GM23338 (cell line): ENCODE measurements around the gene ZNF646. TPM values are rescaled to one million over a fixed set of nuclear protein-coding genes. Genes with fewer than 3 reads are reported as not detected.

Experiments used
- ATAC-seq: fragments of 200-7000 bp; cut with Tn5 transposase; 3 replicates; pipeline ENCODE4 v1.9.1; 2020
- DNase-seq: peaks from one replicate; pipeline ENCODE4 v3.0.0-alpha.2; 2015; ENCODE audit warnings: low spot score
- H2AFZ ChIP-seq: fragments of 200-600 bp; sonication (generic); 2 replicates; pipeline ENCODE4 v1.8.0; 2016; ENCODE audit warnings: antibody characterized with exemption, mild to moderate bottlenecking, moderate library complexity
- H3F3A ChIP-seq: fragments of 200-600 bp; sonication (generic); replicated peaks from 2 replicates; pipeline ENCODE4 v1.8.0; 2017; ENCODE audit warnings: antibody characterized with exemption, mixed run types, low read depth
- H3K27ac ChIP-seq: fragments of 200-600 bp; sonication (generic); 2 replicates; pipeline ENCODE4 v1.6.1; 2016; ENCODE audit warnings: low read depth
- H3K27me3 ChIP-seq: fragments of 200-600 bp; sonication (generic); 2 replicates; pipeline ENCODE4 v1.8.0; 2016; ENCODE audit warnings: mild to moderate bottlenecking, mixed run types, moderate library complexity; ENCODE audit not compliant: insufficient read depth
- H3K36me3 ChIP-seq: fragments of 200-600 bp; sonication (generic); 2 replicates; pipeline ENCODE4 v1.8.0; 2016; ENCODE audit warnings: mild to moderate bottlenecking; ENCODE audit not compliant: insufficient read depth
- H3K4me1 ChIP-seq: fragments of 200-600 bp; sonication (generic); 2 replicates; pipeline ENCODE4 v1.8.0; 2016; ENCODE audit warnings: mild to moderate bottlenecking, moderate library complexity; ENCODE audit not compliant: insufficient read depth
- H3K4me2 ChIP-seq: fragments of 200-600 bp; sonication (generic); 2 replicates; pipeline ENCODE4 v1.7.1; 2017; ENCODE audit warnings: mixed run types
- H3K4me3 ChIP-seq: fragments of 200-600 bp; sonication (generic); 2 replicates; pipeline ENCODE4 v1.6.1; 2016; ENCODE audit warnings: mixed run types
- H3K79me2 ChIP-seq: fragments of 200-600 bp; sonication (generic); replicated peaks from 2 replicates; pipeline ENCODE4 v1.8.0; 2017; ENCODE audit warnings: mild to moderate bottlenecking; ENCODE audit not compliant: insufficient read depth
- H3K9me2 ChIP-seq: fragments of 200-600 bp; sonication (generic); 2 replicates; pipeline ENCODE4 v1.8.0; 2017; ENCODE audit not compliant: insufficient read depth
- H4K20me1 ChIP-seq: fragments of 200-600 bp; sonication (generic); replicated peaks from 2 replicates; pipeline ENCODE4 v1.8.0; 2017; ENCODE audit warnings: mild to moderate bottlenecking; ENCODE audit not compliant: insufficient read depth
- H3K27ac Mint-ChIP-seq: 2 replicates; pipeline ENCODE4 v1.8.0; 2020; ENCODE audit warnings: inconsistent platforms, mild to moderate bottlenecking, moderate library complexity, mixed read lengths
- H3K27me3 Mint-ChIP-seq: 3 replicates; pipeline ENCODE4 v1.8.0; 2022; ENCODE audit warnings: low read depth, mild to moderate bottlenecking, moderate library complexity, mixed read lengths, inconsistent platforms; ENCODE audit not compliant: insufficient read depth, poor library complexity
- H3K36me3 Mint-ChIP-seq: 3 replicates; pipeline ENCODE4 v1.8.0; 2021; ENCODE audit warnings: low read depth, mild to moderate bottlenecking, inconsistent platforms, moderate library complexity, mixed read lengths
- H3K4me1 Mint-ChIP-seq: 3 replicates; pipeline ENCODE4 v1.8.0; 2020; ENCODE audit warnings: mild to moderate bottlenecking, inconsistent platforms, mixed read lengths
- H3K4me3 Mint-ChIP-seq: 3 replicates; pipeline ENCODE4 v1.8.0; 2021; ENCODE audit warnings: moderate library complexity, mild to moderate bottlenecking, inconsistent platforms, mixed read lengths
- H3K9me3 Mint-ChIP-seq: 3 replicates; pipeline ENCODE4 v1.8.0; 2020; ENCODE audit warnings: moderate library complexity, mild to moderate bottlenecking, inconsistent platforms, mixed read lengths
- CREB1 ChIP-seq: fragments of 250-450 bp; sonication (Bioruptor Pico); IDR thresholded peaks from 2 replicates; pipeline ENCODE4 v1.5.0; 2020; ENCODE audit warnings: low read depth, mild to moderate bottlenecking, moderate library complexity
- EZH2 ChIP-seq: fragments of 200-600 bp; sonication (generic); IDR thresholded peaks from one replicate; pipeline ENCODE4 v1.8.0; 2017; ENCODE audit warnings: antibody characterized with exemption, mild to moderate bottlenecking, low read depth; ENCODE audit not compliant: unreplicated experiment
- EZH2phosphoT487 ChIP-seq: fragments of 200-600 bp; sonication (generic); IDR thresholded peaks from one replicate; pipeline ENCODE4 v1.8.1; 2018; ENCODE audit warnings: antibody characterized with exemption; ENCODE audit not compliant: unreplicated experiment
- JUNB ChIP-seq: IDR thresholded peaks from one replicate; pipeline ENCODE4 v1.6.1; 2016; ENCODE audit warnings: antibody characterized with exemption; ENCODE audit not compliant: unreplicated experiment
- NANOG ChIP-seq: IDR thresholded peaks from 2 replicates; pipeline ENCODE4 v1.6.1; 2016; ENCODE audit warnings: antibody characterized with exemption, borderline replicate concordance
- POLR2AphosphoS5 ChIP-seq: IDR thresholded peaks from 2 replicates; pipeline ENCODE4 v1.6.1; 2016; ENCODE audit warnings: antibody characterized with exemption, low read depth
- STAT1 ChIP-seq: IDR thresholded peaks from one replicate; pipeline ENCODE4 v1.6.1; 2016; ENCODE audit warnings: antibody characterized with exemption; ENCODE audit not compliant: unreplicated experiment
- ZNF114 ChIP-seq: fragments of 250-450 bp; sonication (Bioruptor Pico); IDR thresholded peaks from 2 replicates; pipeline ENCODE4 v1.5.0; 2020; ENCODE audit warnings: mild to moderate bottlenecking, moderate library complexity
- ZNF331 ChIP-seq: fragments of 250-450 bp; sonication (Bioruptor Pico); IDR thresholded peaks from 2 replicates; pipeline ENCODE4 v1.5.0; 2020; ENCODE audit warnings: low read depth, mild to moderate bottlenecking, moderate library complexity
- polyA plus RNA-seq: library from polyadenylated mRNA; unstranded; fragments of >200 nt; fragmentation: Nextera tagmentation; extraction: Ambion mirVana; gene quantifications from 2 replicates; pipeline ENCODE4 v1.2.1, GENCODE V29; 2016
- total RNA-seq: library from RNA; depleted of rRNA; stranded (reverse); fragments of >200 nt; shearing (Covaris generic); gene quantifications from 2 replicates; pipeline ENCODE4 v1.2.3, GENCODE V29; 2014
- TF ChIP-seq, protein P1 (sequence below): IDR thresholded peaks from one replicate; pipeline ENCODE4 v1.6.1; 2018; ENCODE audit warnings: antibody characterized with exemption; ENCODE audit not compliant: unreplicated experiment
- TF ChIP-seq, protein P2 (sequence below): fragments of 250-450 bp; sonication (Bioruptor Pico); IDR thresholded peaks from 2 replicates; pipeline ENCODE4 v1.5.0; 2020; ENCODE audit warnings: mild to moderate bottlenecking, moderate library complexity
- TF ChIP-seq, protein P3 (sequence below), 2 experiments: fragments of 200-600 bp in 1 of 2; sonication (generic) in 1 of 2; conservative IDR thresholded peaks; 2 replicates each; pipeline versions ENCODE4 v1.5.1 to v1.6.1; 2016 to 2017; ENCODE audit warnings: antibody characterized with exemption in 2 of 2, low read depth in 2 of 2, mild to moderate bottlenecking in 2 of 2, moderate library complexity in 1 of 2
- TF ChIP-seq, protein P4 (sequence below): IDR thresholded peaks from 2 replicates; pipeline ENCODE4 v1.6.1; 2016; ENCODE audit warnings: antibody characterized with exemption

The ZNF646 gene
- total and polyA plus RNA-seq, 2 experiments from 2014 or later = 6.3 to 29.3 TPM

DNA sequence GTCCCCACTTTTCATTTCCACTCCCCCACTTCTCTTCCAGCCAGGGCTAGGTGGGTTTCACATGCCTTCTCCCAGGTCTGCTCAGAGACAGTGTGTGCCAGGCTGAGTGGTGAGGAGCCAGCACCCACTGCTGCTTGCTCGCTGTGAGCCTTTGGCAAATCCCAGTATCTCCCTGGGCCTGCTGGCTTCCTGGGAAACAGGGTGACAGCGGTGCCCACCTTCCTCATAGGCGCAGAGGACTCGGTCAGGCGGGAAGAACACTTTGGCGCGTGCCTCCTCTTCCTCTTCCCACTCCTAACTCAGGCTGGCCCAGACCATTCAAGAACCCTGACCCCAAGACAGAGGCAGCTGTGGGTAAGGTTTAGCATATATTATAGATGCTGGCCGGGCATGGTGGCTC is 15.0 kb downstream of the ZNF646 start:
- Histone ChIP-seq H3K4me3 (no peak overlapping the region), H3K27ac (no peak overlapping the region), H3K27me3 (no peaks in the 10 kb centered on the region), H3K9me2 (no peaks in the 10 kb centered on the region), H3K4me2 (no peak overlapping the region), H3F3A (peaks cover 1% of the 10 kb centered on the region; the same call in 1 of the 2 replicates), H2AFZ (no peak overlapping the region), H3K4me1 (peaks cover 7% of the 10 kb centered on the region; the same call in 1 of the 2 replicates), H3K79me2 (peaks cover 16% of the 10 kb centered on the region), H4K20me1 (no peaks in the 10 kb centered on the region), H3K36me3 (no peaks in the 10 kb centered on the region)
- DNase-seq = no peak
- no peak overlapping the region for H3K27ac Mint-ChIP-seq
- ATAC-seq = no peak
- H3K27me3 Mint-ChIP-seq = peaks cover 16% of the 10 kb centered on the region
- no peak for TF ChIP-seq NANOG
- no peak for TF ChIP-seq STAT1
- TF ChIP-seq EZH2 = no peak
- no peak for TF ChIP-seq JUNB
- TF ChIP-seq POLR2AphosphoS5 = no peak
- no peak for TF ChIP-seq CREB1 (CRISPR knock-in tag)
- TF ChIP-seq, protein P1, sequence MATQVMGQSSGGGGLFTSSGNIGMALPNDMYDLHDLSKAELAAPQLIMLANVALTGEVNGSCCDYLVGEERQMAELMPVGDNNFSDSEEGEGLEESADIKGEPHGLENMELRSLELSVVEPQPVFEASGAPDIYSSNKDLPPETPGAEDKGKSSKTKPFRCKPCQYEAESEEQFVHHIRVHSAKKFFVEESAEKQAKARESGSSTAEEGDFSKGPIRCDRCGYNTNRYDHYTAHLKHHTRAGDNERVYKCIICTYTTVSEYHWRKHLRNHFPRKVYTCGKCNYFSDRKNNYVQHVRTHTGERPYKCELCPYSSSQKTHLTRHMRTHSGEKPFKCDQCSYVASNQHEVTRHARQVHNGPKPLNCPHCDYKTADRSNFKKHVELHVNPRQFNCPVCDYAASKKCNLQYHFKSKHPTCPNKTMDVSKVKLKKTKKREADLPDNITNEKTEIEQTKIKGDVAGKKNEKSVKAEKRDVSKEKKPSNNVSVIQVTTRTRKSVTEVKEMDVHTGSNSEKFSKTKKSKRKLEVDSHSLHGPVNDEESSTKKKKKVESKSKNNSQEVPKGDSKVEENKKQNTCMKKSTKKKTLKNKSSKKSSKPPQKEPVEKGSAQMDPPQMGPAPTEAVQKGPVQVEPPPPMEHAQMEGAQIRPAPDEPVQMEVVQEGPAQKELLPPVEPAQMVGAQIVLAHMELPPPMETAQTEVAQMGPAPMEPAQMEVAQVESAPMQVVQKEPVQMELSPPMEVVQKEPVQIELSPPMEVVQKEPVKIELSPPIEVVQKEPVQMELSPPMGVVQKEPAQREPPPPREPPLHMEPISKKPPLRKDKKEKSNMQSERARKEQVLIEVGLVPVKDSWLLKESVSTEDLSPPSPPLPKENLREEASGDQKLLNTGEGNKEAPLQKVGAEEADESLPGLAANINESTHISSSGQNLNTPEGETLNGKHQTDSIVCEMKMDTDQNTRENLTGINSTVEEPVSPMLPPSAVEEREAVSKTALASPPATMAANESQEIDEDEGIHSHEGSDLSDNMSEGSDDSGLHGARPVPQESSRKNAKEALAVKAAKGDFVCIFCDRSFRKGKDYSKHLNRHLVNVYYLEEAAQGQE = no peak
- TF ChIP-seq, protein P2, sequence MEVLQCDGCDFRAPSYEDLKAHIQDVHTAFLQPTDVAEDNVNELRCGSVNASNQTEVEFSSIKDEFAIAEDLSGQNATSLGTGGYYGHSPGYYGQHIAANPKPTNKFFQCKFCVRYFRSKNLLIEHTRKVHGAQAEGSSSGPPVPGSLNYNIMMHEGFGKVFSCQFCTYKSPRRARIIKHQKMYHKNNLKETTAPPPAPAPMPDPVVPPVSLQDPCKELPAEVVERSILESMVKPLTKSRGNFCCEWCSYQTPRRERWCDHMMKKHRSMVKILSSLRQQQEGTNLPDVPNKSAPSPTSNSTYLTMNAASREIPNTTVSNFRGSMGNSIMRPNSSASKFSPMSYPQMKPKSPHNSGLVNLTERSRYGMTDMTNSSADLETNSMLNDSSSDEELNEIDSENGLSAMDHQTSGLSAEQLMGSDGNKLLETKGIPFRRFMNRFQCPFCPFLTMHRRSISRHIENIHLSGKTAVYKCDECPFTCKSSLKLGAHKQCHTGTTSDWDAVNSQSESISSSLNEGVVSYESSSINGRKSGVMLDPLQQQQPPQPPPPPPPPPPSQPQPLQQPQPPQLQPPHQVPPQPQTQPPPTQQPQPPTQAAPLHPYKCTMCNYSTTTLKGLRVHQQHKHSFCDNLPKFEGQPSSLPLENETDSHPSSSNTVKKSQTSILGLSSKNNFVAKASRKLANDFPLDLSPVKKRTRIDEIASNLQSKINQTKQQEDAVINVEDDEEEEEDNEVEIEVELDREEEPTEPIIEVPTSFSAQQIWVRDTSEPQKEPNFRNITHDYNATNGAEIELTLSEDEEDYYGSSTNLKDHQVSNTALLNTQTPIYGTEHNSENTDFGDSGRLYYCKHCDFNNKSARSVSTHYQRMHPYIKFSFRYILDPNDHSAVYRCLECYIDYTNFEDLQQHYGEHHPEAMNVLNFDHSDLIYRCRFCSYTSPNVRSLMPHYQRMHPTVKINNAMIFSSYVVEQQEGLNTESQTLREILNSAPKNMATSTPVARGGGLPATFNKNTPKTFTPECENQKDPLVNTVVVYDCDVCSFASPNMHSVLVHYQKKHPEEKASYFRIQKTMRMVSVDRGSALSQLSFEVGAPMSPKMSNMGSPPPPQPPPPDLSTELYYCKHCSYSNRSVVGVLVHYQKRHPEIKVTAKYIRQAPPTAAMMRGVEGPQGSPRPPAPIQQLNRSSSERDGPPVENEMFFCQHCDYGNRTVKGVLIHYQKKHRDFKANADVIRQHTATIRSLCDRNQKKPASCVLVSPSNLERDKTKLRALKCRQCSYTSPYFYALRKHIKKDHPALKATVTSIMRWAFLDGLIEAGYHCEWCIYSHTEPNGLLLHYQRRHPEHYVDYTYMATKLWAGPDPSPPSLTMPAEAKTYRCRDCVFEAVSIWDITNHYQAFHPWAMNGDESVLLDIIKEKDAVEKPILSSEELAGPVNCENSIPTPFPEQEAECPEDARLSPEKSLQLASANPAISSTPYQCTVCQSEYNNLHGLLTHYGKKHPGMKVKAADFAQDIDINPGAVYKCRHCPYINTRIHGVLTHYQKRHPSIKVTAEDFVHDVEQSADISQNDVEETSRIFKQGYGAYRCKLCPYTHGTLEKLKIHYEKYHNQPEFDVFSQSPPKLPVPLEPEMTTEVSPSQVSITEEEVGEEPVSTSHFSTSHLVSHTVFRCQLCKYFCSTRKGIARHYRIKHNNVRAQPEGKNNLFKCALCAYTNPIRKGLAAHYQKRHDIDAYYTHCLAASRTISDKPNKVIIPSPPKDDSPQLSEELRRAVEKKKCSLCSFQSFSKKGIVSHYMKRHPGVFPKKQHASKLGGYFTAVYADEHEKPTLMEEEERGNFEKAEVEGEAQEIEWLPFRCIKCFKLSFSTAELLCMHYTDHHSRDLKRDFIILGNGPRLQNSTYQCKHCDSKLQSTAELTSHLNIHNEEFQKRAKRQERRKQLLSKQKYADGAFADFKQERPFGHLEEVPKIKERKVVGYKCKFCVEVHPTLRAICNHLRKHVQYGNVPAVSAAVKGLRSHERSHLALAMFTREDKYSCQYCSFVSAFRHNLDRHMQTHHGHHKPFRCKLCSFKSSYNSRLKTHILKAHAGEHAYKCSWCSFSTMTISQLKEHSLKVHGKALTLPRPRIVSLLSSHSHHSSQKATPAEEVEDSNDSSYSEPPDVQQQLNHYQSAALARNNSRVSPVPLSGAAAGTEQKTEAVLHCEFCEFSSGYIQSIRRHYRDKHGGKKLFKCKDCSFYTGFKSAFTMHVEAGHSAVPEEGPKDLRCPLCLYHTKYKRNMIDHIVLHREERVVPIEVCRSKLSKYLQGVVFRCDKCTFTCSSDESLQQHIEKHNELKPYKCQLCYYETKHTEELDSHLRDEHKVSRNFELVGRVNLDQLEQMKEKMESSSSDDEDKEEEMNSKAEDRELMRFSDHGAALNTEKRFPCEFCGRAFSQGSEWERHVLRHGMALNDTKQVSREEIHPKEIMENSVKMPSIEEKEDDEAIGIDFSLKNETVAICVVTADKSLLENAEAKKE = no peak
- no peak for TF ChIP-seq ZNF114 (CRISPR knock-in tag)
- TF ChIP-seq ZNF331 = no peak
- TF ChIP-seq, protein P3, sequence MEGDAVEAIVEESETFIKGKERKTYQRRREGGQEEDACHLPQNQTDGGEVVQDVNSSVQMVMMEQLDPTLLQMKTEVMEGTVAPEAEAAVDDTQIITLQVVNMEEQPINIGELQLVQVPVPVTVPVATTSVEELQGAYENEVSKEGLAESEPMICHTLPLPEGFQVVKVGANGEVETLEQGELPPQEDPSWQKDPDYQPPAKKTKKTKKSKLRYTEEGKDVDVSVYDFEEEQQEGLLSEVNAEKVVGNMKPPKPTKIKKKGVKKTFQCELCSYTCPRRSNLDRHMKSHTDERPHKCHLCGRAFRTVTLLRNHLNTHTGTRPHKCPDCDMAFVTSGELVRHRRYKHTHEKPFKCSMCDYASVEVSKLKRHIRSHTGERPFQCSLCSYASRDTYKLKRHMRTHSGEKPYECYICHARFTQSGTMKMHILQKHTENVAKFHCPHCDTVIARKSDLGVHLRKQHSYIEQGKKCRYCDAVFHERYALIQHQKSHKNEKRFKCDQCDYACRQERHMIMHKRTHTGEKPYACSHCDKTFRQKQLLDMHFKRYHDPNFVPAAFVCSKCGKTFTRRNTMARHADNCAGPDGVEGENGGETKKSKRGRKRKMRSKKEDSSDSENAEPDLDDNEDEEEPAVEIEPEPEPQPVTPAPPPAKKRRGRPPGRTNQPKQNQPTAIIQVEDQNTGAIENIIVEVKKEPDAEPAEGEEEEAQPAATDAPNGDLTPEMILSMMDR (conservative IDR thresholded peaks at IDR 0.05; ENCODE audit: low read depth in 2 of 2) = no peak
- TF ChIP-seq, protein P4, sequence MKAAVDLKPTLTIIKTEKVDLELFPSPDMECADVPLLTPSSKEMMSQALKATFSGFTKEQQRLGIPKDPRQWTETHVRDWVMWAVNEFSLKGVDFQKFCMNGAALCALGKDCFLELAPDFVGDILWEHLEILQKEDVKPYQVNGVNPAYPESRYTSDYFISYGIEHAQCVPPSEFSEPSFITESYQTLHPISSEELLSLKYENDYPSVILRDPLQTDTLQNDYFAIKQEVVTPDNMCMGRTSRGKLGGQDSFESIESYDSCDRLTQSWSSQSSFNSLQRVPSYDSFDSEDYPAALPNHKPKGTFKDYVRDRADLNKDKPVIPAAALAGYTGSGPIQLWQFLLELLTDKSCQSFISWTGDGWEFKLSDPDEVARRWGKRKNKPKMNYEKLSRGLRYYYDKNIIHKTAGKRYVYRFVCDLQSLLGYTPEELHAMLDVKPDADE = no peak
- TF ChIP-seq EZH2phosphoT487 = no peak
- peaks cover 8% of the 10 kb centered on the region; the same call in 1 of the 3 replicates for H3K4me1 Mint-ChIP-seq
- H3K9me3 Mint-ChIP-seq = no peaks in the 10 kb centered on the region
- H3K36me3 Mint-ChIP-seq = peaks cover 24% of the 10 kb centered on the region
- no peak overlapping the region; the same call in 2 of the 3 replicates for H3K4me3 Mint-ChIP-seq
